ENCODE measurements around the gene SRR.
"Not testable (repeated sequence)": the region's sequence is repeated elsewhere in the genome, so short reads cannot be mapped to it uniquely, and the experiment has no call there.

SRR gene

DNA sequence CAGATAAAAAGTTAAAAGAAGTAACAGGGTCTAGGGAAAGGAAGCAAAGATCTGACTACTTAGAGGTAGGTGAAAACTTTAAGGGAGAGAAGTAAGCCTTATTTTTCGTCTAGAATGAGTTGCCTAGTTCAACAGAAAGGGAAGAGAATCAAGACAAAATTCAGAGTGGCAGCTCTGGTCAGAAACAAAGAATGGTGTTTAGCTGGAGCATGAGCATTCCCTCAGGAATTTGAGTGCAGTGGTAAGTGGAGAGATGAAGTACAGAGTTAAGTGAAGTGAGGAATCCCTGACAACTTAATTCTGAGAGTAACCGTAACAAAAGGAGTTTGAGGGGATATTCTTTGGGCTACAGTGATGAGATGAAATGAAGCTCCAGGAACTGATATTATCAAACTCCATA is 11.7 kb upstream of the SRR start:
- peak; percentile 66 for DNase-seq

DNA sequence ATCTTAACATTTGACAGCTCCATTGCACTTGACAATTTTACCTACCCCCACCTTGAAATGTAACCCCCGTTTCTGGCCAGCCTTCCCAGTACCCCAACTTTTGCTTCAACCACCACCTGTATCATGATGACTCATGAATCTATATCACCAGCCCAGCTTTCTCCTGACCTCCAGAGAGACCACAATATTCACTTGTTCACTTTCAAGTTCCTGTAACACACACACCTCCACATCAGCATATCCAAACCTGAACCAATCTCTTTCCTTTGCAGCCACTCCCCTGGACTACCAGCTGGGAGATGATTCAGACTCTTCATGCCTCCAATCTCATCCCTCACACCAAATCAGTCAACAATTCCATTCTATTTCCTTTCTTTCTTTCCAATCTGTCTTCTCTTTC is 8.2 kb upstream of the SRR start:
- no peak for DNase-seq

DNA sequence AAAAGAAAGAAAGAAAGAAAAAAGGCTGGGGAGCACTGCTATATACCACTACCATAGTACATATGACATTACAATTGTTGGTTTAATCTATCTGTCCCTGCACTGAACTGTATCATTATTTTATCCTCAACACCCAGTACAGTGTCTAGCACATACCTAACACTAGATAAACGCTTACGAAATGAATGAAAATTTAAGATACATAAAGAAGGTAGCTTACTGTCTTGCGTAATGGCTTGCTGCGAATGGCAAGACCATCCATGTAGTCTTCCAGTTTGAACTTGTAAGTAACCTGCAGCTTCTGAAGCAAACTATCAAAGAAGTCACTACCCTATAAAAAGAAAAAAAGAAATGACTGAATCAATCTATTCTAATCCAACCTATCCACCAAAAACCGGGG is 6.7 kb upstream of the SRR start:
- no peak for DNase-seq

DNA sequence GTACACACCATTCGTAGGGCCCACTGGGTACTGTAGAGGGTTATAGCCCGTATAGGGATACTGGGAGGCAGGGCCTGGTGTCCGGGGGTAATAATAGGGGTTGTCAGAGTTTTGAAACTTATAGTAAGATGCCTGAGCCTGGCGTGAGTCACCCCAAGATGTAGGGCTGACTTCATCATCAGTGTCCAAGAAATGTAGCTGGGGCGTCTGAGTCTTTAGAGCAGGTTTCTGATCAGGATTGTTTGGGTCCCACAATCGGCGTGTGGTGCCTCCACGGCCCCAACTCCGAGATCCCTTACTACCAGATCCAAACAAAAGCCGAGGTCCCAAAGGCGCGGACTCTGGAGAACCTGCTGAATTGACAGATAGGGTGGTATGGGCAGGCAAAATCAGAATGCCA is 4.6 kb upstream of the SRR start:
- peak; percentile 46 for DNase-seq

DNA sequence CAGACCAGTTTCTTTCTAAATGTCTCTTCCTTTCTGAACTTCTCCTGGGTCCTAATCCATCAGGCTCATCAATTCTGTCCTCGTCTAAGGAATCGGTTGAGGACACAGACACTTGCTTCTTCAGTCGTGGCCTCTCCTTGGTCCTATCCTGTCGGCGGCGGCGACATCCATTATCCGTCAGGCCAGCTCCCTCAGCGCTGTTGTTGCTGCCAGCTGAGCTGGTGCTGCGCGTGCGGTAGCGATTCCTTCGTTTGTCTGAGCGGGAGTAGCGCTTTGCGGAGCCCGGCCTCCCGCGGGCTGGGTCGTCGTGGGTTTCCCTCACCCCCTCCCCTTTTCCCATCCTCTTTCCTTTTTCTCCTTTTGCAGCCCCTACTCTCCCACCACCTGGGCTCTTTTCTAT is 4.0 kb upstream of the SRR start:
- peak; percentile 44 for DNase-seq

DNA sequence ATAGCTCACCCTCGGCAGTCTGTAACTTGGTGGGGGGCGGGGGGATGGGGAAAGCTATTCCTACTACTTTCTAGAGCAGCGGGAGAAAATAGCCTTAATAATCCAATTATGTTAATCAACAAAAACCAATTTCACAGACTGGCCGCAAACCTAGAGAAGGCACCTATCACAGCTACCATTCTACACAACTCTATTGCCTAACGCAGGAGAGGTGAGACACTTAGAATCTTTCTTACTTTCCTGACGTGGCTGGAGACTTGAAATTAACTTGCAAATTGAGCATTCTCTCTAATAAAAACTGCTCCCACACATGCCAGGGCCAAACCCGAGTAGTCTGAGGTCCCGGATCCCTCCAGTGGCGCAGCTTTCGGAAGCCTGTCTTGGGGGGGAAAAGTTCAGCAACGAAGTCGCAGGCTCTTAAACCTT is 959 bp upstream of the SRR start:
- DNase-seq: peak; percentile 46

DNA sequence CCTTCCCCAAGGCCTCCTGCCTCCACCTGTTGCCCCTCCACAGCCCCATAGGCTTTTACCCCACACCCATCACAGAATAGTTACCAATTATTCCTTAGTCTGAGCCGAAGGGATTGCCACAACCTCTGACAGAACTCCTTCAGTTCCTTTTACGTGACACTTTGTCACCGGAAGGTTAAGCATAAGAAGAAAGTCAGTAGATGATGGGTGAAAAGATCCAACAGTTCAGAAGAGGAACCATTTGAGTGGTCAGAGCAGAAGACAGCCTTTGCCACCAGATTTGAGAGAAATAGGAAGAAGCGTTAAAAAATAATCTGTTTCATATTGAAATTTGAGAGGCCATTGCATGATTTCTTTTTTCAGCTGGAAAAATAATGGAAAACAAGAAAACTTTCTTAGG is 1.2 kb downstream of the SRR start:
- DNase-seq: no peak

DNA sequence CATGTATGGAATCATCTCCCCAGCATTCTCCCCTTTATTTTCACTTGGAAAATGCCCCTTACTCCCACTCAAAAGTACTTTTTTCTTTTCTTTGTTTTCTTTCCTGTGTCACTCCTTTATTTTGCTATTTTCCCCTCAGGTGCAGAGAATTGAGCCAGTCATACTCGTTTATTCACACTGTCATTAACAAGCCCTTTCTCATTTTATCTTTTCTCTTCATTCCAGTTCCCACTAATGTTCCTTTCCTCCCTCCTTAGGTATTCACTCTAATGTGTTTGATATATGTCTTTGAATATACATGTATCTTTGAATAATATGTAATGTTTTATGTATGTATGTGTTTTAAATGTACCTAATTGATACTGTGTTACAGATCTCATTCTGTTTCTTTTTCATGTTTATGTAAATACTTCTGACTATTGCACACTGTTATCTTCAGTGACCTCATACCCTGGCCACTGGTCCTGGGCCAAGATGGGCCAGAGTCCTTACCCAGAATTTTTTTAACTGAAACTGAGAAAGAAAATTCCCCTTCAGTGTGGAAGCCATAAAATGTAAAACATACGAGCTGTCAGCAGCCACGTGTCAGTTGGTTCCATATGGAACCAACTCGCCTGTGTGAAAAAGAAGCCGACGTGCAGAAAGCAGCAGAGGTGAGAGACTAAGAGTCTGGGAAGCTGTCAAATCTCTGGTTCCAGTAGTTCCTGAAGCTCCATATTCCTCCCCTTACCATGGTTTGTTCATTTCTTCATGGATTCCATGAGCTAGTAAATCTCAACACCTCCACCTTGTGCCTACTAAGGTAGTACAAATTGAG is 5.8 kb downstream of the SRR start:
- DNase-seq: no peak

DNA sequence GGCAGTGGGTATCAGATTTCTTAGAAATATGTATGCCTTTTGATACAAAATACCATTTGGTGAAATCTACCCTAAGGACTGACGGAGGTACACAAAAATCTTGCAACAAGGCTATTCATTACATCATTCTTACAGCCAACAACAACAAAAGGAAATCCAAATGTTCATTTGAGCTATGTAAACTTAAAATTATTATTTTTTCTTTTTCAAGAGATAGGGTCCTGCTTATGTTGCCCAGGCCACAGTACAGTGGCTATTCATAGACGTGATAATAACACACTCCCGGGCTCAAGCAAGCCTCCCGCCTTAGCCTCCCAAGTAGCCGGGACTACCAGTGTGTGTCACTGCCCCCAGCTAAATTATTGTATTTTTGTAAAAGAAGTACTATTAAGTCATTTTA is 9.0 kb downstream of the SRR start:
- DNase-seq: no peak

DNA sequence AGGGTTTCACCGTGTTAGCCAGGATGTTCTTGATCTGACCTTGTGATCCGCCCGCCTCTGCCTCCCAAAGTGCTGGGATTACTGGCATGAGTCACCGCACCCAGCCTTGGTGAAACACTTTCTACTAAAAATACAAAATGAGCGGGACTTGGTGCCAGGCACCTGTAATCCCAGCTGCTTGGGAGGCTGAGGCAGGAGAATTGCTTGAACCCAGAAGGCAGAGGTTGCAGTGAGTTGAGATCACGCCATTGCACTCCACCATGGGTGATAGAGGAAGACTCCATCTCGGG is 13.1 kb downstream of the SRR start:
- not testable (repeated sequence) for DNase-seq

DNA sequence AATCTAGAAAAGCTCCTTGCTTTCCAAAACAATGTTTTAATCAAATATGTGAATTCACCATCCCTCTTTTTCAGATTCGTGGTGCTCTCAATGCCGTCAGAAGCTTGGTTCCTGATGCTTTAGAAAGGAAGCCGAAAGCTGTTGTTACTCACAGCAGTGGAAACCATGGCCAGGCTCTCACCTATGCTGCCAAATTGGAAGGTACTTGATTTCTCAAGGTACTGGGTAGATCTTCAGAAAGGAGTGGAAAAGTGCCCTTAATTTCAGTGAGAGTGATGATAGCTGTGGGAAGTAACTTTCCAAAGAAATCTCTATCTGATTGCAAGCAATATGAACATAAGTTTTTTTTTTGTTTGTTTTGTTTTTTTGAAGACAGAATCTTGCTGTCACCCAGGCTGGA is 14.0 kb downstream of the SRR start:
- no peak for DNase-seq

DNA sequence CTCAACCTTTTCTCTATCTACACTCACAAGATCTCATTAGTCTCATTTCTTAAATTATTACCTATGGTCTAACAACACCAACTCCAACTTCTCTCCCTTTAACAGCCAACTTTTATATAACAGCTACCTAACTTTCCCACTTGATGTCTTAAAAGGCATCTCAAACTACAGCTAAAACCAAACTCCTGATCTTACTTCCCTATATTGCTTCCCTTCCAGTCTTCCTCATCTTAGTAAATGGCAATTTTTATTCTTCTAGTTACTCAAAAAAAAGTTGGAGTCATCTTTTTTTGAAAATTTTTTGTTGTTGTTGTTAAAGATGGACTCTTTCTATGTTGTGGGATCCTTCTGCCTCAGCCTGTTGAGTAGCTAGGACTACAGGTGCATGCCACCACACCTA is 15.3 kb downstream of the SRR start:
- DNase-seq: no peak

DNA sequence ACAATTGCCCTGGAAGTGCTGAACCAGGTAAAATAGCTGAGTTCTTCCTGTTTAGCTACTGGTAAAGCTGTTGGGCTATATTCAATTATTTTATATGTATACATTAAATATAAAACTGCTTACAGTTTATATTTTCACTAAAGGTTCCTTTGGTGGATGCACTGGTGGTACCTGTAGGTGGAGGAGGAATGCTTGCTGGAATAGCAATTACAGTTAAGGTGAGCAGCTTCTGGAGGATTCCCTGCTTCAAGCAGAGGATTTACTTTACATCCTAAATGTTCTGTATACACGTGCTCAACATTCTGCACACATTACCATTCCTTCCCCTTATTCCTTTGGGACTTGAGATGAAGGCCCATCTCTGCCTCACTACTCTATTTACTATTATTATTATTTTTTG is 17.6 kb downstream of the SRR start:
- no peak for DNase-seq

DNA sequence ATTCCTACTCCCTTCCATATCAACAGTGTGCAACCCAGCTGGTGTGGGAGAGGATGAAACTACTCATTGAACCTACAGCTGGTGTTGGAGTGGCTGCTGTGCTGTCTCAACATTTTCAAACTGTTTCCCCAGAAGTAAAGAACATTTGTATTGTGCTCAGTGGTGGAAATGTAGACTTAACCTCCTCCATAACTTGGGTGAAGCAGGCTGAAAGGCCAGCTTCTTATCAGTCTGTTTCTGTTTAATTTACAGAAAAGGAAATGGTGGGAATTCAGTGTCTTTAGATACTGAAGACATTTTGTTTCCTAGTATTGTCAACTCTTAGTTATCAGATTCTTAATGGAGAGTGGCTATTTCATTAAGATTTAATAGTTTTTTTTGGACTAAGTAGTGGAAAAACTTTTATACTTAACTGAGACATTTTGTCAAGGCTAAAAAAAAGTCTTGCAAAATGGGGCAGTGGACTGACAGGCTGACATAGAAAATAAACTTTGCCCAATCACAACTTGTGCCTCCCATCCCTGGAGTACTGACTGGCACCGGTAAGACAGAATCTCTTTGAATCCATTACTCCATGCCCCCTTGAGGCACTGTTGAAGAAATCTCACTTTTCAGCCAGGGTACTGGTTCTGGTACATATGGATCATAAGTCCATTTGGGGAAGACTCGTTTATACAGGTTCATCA is 20.0 kb downstream of the SRR start:
- no peak for DNase-seq

DNA sequence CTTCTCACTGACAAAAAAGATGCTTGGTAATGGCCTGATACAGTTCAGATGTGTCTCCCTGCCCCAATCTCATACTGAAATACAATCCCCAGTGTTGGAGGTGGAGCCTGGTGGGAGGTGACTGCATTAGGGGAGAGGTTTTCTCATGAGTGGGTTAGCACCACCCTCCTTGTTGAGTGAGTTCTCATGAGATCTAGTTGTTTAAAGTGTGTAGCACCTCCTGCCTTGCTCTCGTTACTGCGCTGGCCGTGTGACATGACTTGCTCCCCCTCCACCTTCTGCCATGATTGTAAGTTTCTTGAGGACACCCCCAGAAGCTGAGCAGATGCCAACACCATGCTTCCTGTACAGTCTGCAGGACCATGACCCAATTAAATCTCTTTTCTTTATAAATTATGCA is 27.6 kb downstream of the SRR start:
- no peak for DNase-seq

DNA sequence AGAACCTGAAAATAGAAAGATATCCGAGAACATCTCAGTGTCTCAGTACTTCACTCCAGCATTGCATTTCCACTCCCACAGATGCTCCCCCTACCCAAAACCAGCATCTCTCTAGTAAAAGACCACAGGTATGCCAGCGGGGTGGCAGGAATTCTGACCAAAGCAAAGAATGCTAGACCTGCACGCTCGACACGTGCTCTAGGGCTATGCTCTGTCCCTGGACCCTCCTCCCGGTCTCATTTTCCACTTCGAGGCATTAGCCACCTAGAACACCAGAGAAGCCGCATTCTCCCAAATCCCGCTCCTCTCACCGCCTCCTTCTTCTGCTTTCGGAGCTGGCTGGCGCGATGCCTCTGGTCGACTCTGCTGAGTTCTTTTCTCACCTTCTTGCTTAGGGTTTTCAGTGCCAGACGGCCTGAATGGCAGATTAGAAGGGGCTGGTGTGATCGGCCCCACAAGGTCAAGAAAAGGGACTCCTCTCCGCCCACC is 32.0 kb downstream of the SRR start:
- DNase-seq: peak; percentile 76

DNA sequence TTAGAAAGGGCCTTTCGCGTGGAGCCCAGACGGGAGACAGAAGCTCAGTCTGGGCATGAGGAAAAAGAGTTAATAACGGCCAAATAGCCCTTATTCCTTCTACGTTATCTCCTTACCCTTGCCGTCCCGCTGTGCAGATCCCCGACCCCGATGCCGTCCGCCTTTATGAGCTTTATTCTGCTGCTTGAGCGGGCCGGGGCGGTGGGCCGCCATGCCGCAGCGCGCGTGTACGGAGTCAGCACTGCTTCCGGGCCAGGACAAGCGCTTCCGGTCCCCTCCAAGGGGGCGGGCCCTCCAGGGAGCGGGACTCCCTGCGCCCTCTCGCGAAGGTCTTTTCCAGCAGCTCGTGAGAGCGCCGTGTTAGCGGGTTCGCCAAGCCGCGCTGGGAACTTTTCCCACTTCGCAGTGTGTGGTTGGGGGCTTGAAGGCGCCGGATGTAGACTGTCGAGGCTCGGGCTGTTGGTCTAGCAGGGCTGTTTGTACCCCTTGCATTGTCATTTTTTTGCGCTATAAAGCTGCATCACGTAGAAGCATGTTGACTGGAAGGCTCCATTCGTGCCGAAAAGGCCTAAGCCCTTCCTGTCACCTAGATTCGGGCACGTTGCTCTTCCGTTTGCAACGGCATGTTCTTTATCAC is 32.6 kb downstream of the SRR start, which contains the start of gene TSR1:
Gene TSR1 (minus strand): TSS at position 243 of the 637 bp plus-strand sequence. CDS start 30 bp downstream, at position 213.
- peak; percentile 98 for DNase-seq

DNA sequence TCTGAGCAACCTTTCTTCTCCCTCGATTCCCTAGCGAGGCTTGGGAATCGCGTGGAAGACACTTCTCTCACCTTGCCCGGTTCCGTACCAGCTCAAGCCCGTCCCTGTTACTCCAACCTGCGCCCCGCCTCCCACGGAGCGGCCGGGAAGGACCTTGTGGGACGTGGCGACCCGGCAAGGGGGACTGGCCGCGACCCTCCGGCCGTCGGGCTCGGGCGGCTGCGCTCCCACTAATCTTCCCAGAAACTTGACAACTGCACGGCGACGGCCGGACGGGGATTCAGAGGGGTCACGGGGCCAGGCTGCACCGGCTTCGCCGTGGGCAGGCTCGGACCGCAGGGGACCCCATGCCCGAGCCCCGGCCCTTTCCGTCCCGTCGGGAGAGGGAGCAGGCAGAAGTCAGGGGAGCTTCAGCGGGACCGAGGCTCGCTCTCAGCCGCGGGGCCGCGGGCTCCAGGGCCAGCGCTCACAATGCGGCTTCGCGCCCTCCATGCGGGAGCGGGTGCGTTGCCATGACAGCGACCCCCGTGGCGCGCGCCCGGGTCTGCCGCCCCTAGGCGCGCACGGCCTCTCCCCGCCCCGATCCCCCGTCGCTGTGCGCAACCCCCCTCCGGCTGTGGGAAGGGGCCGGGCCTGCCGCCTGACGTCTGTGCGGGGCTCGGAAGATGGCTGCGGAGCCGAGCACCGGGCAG is 33.2 kb downstream of the SRR start, which contains the start of gene SGSM2:
Gene SGSM2 (plus strand): TSS at position 650 of the 692 bp plus-strand sequence. CDS start 188 bp downstream, outside the sequence.
- DNase-seq: peak; percentile 89

DNA sequence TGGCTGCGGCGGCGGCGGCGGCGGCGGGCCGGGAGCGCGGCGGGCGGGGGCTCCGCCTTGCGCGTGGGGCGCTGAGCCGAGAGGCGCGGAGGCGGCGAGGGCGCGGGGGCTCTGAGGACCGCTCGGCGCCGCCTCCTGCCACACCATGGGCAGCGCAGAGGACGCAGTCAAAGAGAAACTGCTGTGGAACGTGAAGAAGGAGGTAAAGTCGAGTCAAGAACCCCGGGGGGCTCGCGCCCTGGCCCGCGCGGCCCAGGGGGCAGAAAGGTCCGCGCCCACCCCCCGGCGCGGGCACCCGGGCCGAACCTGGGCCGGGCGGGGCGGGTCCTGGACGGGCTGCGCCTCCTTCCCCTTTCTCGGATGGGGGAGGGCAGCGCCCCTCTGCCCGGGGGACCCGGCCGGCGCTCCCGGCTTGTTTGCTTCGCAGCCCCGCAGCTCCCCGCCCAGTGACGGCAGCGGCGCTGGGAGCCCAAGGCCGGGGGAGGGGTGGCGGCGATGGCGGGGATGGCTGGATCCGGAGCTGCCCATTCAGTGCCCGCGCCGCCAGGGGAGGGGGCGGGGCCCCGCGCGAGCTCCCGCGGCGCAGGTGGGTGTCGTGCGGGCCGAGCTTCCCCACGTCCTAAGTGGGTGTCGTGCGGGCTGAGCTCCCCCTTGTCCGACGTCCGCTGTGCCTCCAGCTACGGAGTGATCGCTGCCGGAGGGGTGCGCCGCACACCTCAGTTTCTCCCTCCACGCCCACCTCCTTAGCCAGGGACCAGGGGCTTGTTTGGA is 34.0 kb downstream of the SRR start:
- peak; percentile 86 for DNase-seq

DNA sequence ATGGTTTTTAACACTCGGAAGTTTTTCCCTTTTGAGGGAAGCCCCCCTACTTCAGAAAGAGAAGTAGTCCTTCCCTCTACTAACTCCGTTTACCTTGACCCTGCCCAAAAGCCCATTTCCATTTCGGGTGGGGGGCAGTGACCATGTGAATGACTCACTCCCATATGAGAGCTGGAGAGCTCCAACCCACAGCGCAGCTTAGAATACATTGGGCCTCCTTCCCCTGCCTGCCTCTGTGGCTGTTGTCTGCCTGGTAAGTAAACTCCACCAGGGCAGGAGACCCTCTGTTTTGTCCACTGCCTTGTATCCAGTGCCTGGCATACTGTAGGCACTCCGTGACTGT is 34.5 kb downstream of the SRR start:
- peak; percentile 82 for DNase-seq

DNA sequence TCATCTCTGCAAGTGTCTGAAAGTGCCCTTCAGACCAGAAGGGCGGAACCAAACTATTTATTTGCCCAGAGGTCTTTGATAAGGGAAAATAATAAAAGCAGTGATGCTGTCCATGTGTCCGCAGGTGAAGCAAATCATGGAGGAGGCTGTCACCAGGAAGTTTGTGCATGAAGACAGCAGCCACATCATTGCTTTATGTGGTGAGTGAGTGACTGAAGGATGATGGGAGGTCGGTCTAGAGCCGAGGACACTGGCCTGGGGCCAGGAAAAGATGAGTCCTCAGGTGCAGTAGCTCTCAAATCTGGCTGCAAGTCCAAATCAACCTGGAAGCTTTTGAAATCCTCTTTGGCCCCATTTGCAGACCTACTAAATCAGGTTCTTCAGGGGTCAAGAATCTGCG is 39.7 kb downstream of the SRR start:
- no peak for DNase-seq

DNA sequence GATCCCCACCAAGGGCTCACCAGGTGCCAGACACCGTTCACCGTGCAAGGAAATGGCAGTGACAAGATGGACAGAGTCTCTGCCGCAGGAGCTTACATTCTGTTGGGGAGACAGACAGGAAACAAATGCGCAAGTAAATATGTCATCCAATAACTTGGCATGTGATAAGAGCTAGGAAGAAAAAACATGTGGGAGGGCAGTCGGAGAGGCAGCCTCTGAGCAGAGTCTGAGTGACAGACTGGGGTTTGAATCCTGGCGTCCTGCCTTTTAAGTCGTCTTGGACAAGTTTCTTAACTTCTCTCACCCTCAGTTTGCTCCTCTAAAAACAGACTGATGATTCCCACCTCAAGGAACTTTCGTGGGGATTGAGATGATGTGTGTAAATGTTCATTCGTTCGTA is 40.8 kb downstream of the SRR start:
- no peak for DNase-seq

DNA sequence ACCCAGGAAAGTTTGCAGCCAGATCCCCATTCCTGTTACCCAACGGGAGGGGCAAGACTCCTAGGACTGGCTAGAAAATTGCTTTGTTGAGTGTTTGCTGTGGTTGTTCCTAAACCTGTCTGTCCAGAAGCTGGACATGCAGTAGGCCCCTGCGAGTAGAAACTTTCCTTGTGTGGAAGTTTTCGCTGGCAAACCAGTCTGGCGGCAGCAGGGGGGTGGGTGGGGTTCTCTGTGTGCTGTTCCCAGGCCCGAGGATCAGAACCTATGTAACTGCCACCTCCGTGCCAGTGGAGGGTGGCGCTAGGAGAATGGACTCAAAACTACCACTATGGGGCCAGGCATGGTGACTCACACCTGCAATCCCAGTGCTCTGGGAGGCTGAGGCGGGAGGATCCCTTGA is 42.7 kb downstream of the SRR start:
- peak; percentile 86 for DNase-seq

Measured in islet precursor cell (in vitro differentiated cells).